ENCODE measurements around the gene IL21. TPM values are rescaled to one million over a fixed set of nuclear protein-coding genes. Genes with fewer than 3 reads are reported as not detected.
A peak's percentile ranks its signal among the peaks of the same experiment; 100 is the strongest.
"Not testable (repeated sequence)": the region's sequence is repeated elsewhere in the genome, so short reads cannot be mapped to it uniquely, and the experiment has no call there.

The IL21 gene
- total RNA-seq, 1 donor from 2014 or later: 14.5 TPM

GRCh38 chr4:122602277-122603142 lies 18.4 kb downstream of the IL21 start:
- H3K4me3 Mint-ChIP-seq (ENCODE audit: low read depth): peak overlapping the region; percentile 35
- peak overlapping the region; percentile 31 for H3K27ac Mint-ChIP-seq
- peaks cover 18% of the 10 kb centered on the region for H3K4me1 Mint-ChIP-seq (ENCODE audit: low read depth)
- DNase-seq (ENCODE audit: low spot score): no peak
- intact Hi-C loops (cut with micrococcal nuclease): loop anchor here (1.0 to 5.0 kb wide), 6 partner anchors 15 to 321 kb away; partner anchors contain the start of genes BBS12 and FGF2
- H3K36me3 Mint-ChIP-seq (ENCODE audit: low read depth): no peaks in the 10 kb centered on the region
- H3K9me3 Mint-ChIP-seq: no peaks in the 10 kb centered on the region
- peaks cover 16% of the 10 kb centered on the region for H3K27me3 Mint-ChIP-seq (ENCODE audit: low read depth)

- H3K9me3 Mint-ChIP-seq: no peaks in the 10 kb centered on the region
- peaks cover 2% of the 10 kb centered on the region for H3K4me1 Mint-ChIP-seq (ENCODE audit: low read depth)
- no peak overlapping the region for H3K27ac Mint-ChIP-seq
- DNase-seq (ENCODE audit: low spot score): no peak
- H3K27me3 Mint-ChIP-seq (ENCODE audit: low read depth): peaks cover 2% of the 10 kb centered on the region
- intact Hi-C loops (cut with micrococcal nuclease): no loop called here
- H3K36me3 Mint-ChIP-seq (ENCODE audit: low read depth): no peaks in the 10 kb centered on the region
- H3K4me3 Mint-ChIP-seq (ENCODE audit: low read depth): no peak overlapping the region
Measured at GRCh38 chr4:122591196-122591595, 29.7 kb downstream of the IL21 start.

DNA sequence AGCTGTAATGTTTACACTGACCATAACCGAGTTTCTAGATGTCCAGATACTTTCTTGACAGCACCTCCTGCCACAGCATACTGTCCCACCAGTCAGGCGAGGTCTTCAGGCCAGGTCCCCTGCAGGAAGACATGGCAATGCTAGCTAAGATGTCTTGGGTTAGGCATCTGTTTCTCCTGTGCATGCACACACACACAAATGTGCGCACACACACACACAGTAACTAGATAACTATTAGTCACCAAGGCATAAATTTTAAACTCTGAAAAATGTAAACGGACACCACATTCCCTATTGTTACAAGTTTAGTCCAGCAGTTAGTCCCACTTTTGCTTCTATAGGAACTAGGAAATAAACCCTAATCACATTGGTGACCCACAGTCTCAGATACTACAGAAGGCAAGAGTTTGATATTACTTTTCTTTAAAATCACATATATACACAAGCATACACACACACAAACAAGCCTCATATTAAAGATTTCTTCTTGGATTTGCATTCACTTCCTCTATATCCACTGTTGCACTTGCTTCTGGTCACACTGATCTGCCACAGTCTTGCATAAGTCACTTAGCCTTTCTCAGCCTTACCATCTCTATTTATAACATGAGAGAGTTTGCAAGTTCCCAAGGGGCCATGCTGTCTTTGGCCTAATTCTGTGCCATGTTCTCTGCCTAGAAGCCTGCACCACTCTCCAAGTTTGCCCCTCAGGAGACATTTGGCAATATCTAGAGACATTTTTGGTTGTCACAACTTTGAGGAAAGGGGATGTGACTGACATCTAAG lies 32.2 kb downstream of the IL21 start:
- Mint-ChIP-seq H3K9me3 (no peaks in the 10 kb centered on the region), H3K4me1 (ENCODE audit: low read depth) (peaks cover 21% of the 10 kb centered on the region), H3K36me3 (ENCODE audit: low read depth) (no peaks in the 10 kb centered on the region), H3K27ac (no peak overlapping the region), H3K4me3 (ENCODE audit: low read depth) (no peak overlapping the region), H3K27me3 (ENCODE audit: low read depth) (no peaks in the 10 kb centered on the region)
- intact Hi-C loops (cut with micrococcal nuclease): no loop called here
- no peak for DNase-seq (ENCODE audit: low spot score)

DNA sequence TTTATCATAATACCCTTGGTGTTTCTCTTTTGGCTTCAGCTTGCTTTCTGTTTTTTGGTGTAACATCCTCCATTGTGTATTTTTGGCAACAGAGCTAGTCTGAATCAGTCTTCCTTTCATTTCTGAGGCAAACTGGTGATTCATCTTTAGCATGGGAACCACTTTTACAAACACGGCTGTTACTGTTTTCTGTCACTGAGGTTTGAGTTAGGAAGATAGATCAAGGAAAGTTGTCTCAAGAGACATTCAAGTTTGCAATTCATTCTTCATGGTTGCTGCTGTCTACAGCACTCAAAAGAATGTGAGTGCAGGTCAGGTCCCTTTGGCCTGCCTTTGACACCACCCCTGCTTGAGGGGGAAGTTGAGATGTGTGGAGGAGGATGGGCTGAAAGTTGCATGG lies 36.3 kb downstream of the IL21 start:
- Mint-ChIP-seq H3K36me3 (ENCODE audit: low read depth) (no peaks in the 10 kb centered on the region), H3K27me3 (ENCODE audit: low read depth) (no peaks in the 10 kb centered on the region), H3K27ac (peak overlapping the region; percentile 84), H3K4me3 (ENCODE audit: low read depth) (peak overlapping the region; percentile 40), H3K4me1 (ENCODE audit: low read depth) (peaks cover 32% of the 10 kb centered on the region), H3K9me3 (peaks cover 6% of the 10 kb centered on the region)
- intact Hi-C loops (cut with micrococcal nuclease): loop anchor here (1.0 to 5.0 kb wide), 2 partner anchors 73 to 132 kb away; no protein-coding TSS in a partner anchor
- DNase-seq (ENCODE audit: low spot score): no peak

GRCh38 chr4:122583906-122584305 lies 37.0 kb downstream of the IL21 start:
- intact Hi-C loops (cut with micrococcal nuclease): loop anchor here (1.0 to 5.0 kb wide), 2 partner anchors 73 to 132 kb away; no protein-coding TSS in a partner anchor
- Mint-ChIP-seq H3K27me3 (ENCODE audit: low read depth) (no peaks in the 10 kb centered on the region), H3K9me3 (peaks cover 6% of the 10 kb centered on the region), H3K4me3 (ENCODE audit: low read depth) (peak overlapping the region; percentile 40), H3K27ac (peak overlapping the region; percentile 84), H3K4me1 (ENCODE audit: low read depth) (peaks cover 38% of the 10 kb centered on the region), H3K36me3 (ENCODE audit: low read depth) (no peaks in the 10 kb centered on the region)
- no peak for DNase-seq (ENCODE audit: low spot score)

GRCh38 chr4:122577808-122578781 lies 42.8 kb downstream of the IL21 start:
- peak overlapping the region; percentile 63 for H3K4me3 Mint-ChIP-seq (ENCODE audit: low read depth)
- intact Hi-C loops (cut with micrococcal nuclease): loop anchor here (1.0 to 5.0 kb wide), 10 partner anchors 36 to 756 kb away; partner anchors contain the start of genes BLTP1, CCNA2 and NUDT6
- H3K27me3 Mint-ChIP-seq (ENCODE audit: low read depth): no peaks in the 10 kb centered on the region
- H3K27ac Mint-ChIP-seq: peak overlapping the region; percentile 90
- DNase-seq (ENCODE audit: low spot score): peak; percentile 66
- peaks cover 5% of the 10 kb centered on the region for H3K36me3 Mint-ChIP-seq (ENCODE audit: low read depth)
- peaks cover 15% of the 10 kb centered on the region for H3K9me3 Mint-ChIP-seq
- H3K4me1 Mint-ChIP-seq (ENCODE audit: low read depth): peaks cover 38% of the 10 kb centered on the region

GRCh38 chr4:122577189-122577553 lies 43.7 kb downstream of the IL21 start:
- no peak for DNase-seq (ENCODE audit: low spot score)
- H3K4me1 Mint-ChIP-seq (ENCODE audit: low read depth): peaks cover 34% of the 10 kb centered on the region
- no peaks in the 10 kb centered on the region for H3K27me3 Mint-ChIP-seq (ENCODE audit: low read depth)
- peak overlapping the region; percentile 4 for H3K4me3 Mint-ChIP-seq (ENCODE audit: low read depth)
- H3K9me3 Mint-ChIP-seq: peaks cover 9% of the 10 kb centered on the region
- peaks cover 5% of the 10 kb centered on the region for H3K36me3 Mint-ChIP-seq (ENCODE audit: low read depth)
- intact Hi-C loops (cut with micrococcal nuclease): loop anchor here (1.0 to 5.0 kb wide), 6 partner anchors 69 to 755 kb away; partner anchors contain the start of genes BLTP1 and CCNA2
- H3K27ac Mint-ChIP-seq: peak overlapping the region; percentile 71

GRCh38 chr4:122576261-122577188 lies 44.3 kb downstream of the IL21 start:
- intact Hi-C loops (cut with micrococcal nuclease): loop anchor here (1.0 to 5.0 kb wide), 7 partner anchors 68 to 754 kb away; partner anchors contain the start of genes BLTP1 and CCNA2
- DNase-seq (ENCODE audit: low spot score): peak; percentile 22

GRCh38 chr4:122574347-122574746 lies 46.5 kb downstream of the IL21 start:
- H3K27me3 Mint-ChIP-seq (ENCODE audit: low read depth); intact Hi-C loops (cut with micrococcal nuclease); H3K4me3 Mint-ChIP-seq (ENCODE audit: low read depth); H3K36me3 Mint-ChIP-seq (ENCODE audit: low read depth); H3K27ac Mint-ChIP-seq; H3K9me3 Mint-ChIP-seq; DNase-seq (ENCODE audit: low spot score): not testable (repeated sequence)
- peaks cover 28% of the 10 kb centered on the region for H3K4me1 Mint-ChIP-seq (ENCODE audit: low read depth)

More at GRCh38 chr4:122576261-122577188, 44.3 kb downstream of the IL21 start:
- Mint-ChIP-seq H3K9me3 (peaks cover 9% of the 10 kb centered on the region), H3K4me1 (ENCODE audit: low read depth) (peaks cover 34% of the 10 kb centered on the region), H3K36me3 (ENCODE audit: low read depth) (peaks cover 5% of the 10 kb centered on the region), H3K4me3 (ENCODE audit: low read depth) (no peak overlapping the region), H3K27me3 (ENCODE audit: low read depth) (no peaks in the 10 kb centered on the region), H3K27ac (peak overlapping the region; percentile 34)

GRCh38 chr4:122562449-122562848 lies 58.4 kb downstream of the IL21 start:
- H3K4me1 Mint-ChIP-seq (ENCODE audit: low read depth): peaks cover 7% of the 10 kb centered on the region
- H3K27me3 Mint-ChIP-seq (ENCODE audit: low read depth): no peaks in the 10 kb centered on the region
- H3K4me3 Mint-ChIP-seq (ENCODE audit: low read depth): no peak overlapping the region
- intact Hi-C loops (cut with micrococcal nuclease): no loop called here
- H3K9me3 Mint-ChIP-seq: peaks cover 3% of the 10 kb centered on the region
- DNase-seq (ENCODE audit: low spot score): no peak
- no peaks in the 10 kb centered on the region for H3K36me3 Mint-ChIP-seq (ENCODE audit: low read depth)
- no peak overlapping the region for H3K27ac Mint-ChIP-seq

Data from activated T-helper 2 cell treated with anti-CD3 and anti-CD28 coated beads, Interferon-gamma antibody, Interleukin-2, Interleukin-4, amounts not matched to agents 10 μg/mL and 5 μg/mL and 100 μg/mL, durations not matched to agents 14 hours and 24 hours and 36 hours (primary cell).